CD14-positive monocyte (primary cell): ENCODE measurements around the gene KCTD14. TPM values are rescaled to one million over a fixed set of nuclear protein-coding genes. Genes with fewer than 3 reads are reported as not detected.

Experiments used
- DNase-seq, 3 donors: peaks; one replicate each; pipeline ENCODE4 v3.0.0-alpha.2; 2011 to 2022
- H2AFZ ChIP-seq: 2 replicates; pipeline ENCODE4 v1.6.0; 2012; ENCODE audit warnings: mild to moderate bottlenecking, low read depth, low read length, inconsistent platforms; ENCODE audit not compliant: insufficient read depth, poor library complexity, severe bottlenecking
- H3K27ac ChIP-seq, 2 donors: 1 replicate in 1 of 2; 2 replicates in 1 of 2; pipeline ENCODE4 v1.5.1; 2012 to 2013; ENCODE audit warnings: low read length in 2 of 2, control low read depth in 1 of 2, inconsistent platforms in 1 of 2, low read depth in 1 of 2, mild to moderate bottlenecking in 1 of 2
- H3K27me3 ChIP-seq, 2 donors: one replicate each; pipeline versions ENCODE4 v1.6.0 to v1.6.1; 2011 to 2013; ENCODE audit warnings: low read length in 2 of 2; ENCODE audit not compliant: control insufficient read depth in 2 of 2, insufficient read depth in 2 of 2
- H3K36me3 ChIP-seq, 2 donors: replicated peaks in 1 of 2; 1 replicate in 1 of 2; 2 replicates in 1 of 2; pipeline versions ENCODE4 v1.5.1 to v1.6.1; 2012 to 2013; ENCODE audit warnings: low read length in 2 of 2, control low read depth in 1 of 2, inconsistent platforms in 1 of 2, mild to moderate bottlenecking in 1 of 2; ENCODE audit not compliant: insufficient read depth in 2 of 2, control insufficient read depth in 1 of 2
- H3K4me1 ChIP-seq, 2 donors: 1 replicate in 1 of 2; 2 replicates in 1 of 2; pipeline versions ENCODE4 v1.5.1 to v1.6.1; 2012 to 2013; ENCODE audit warnings: low read length in 2 of 2, control low read depth in 1 of 2, inconsistent platforms in 1 of 2, mild to moderate bottlenecking in 1 of 2, moderate library complexity in 1 of 2; ENCODE audit not compliant: insufficient read depth in 2 of 2, control insufficient read depth in 1 of 2
- H3K4me2 ChIP-seq: replicated peaks from 2 replicates; pipeline ENCODE3; 2012; ENCODE audit warnings: low read length, moderate library complexity, mild to moderate bottlenecking; ENCODE audit not compliant: poor library complexity, severe bottlenecking; ENCODE audit errors: extremely low read depth
- H3K4me3 ChIP-seq, 3 experiments: fragments of 200-600 bp in 1 of 3; sonication (generic) in 1 of 3; replicated peaks in 1 of 3; 1 replicate in 2 of 3; 2 replicates in 1 of 3; pipeline ENCODE4 v1.5.1; 2011 to 2013; ENCODE audit warnings: low read length in 3 of 3, mild to moderate bottlenecking in 3 of 3, control low read depth in 2 of 3, low read depth in 2 of 3, inconsistent platforms in 1 of 3, moderate library complexity in 1 of 3
- H3K79me2 ChIP-seq: 2 replicates; pipeline ENCODE4 v1.6.0; 2012; ENCODE audit warnings: mild to moderate bottlenecking, control low read depth, inconsistent platforms, low read length, moderate library complexity; ENCODE audit not compliant: insufficient read depth
- H3K9ac ChIP-seq: 2 replicates; pipeline ENCODE4 v1.6.0; 2017; ENCODE audit warnings: low read length, mild to moderate bottlenecking; ENCODE audit not compliant: insufficient read depth, poor library complexity, severe bottlenecking
- H3K9me3 ChIP-seq, 2 donors: replicated peaks in 1 of 2; 1 replicate in 1 of 2; 2 replicates in 1 of 2; pipeline versions ENCODE4 v1.5.1 to v1.6.1; 2012 to 2013; ENCODE audit warnings: low read length in 2 of 2, control low read depth in 1 of 2; ENCODE audit not compliant: control insufficient read depth in 1 of 2, insufficient read depth in 1 of 2
- H4K20me1 ChIP-seq: 2 replicates; pipeline ENCODE4 v1.6.0; 2012; ENCODE audit warnings: mild to moderate bottlenecking, low read length, control low read depth, moderate library complexity; ENCODE audit not compliant: insufficient read depth
- H3K27ac Mint-ChIP-seq, 7 donors: one replicate each; pipeline ENCODE4 v1.8.0; 2020; ENCODE audit warnings: mild to moderate bottlenecking in 7 of 7, mixed read lengths in 7 of 7, moderate library complexity in 6 of 7, inconsistent platforms in 2 of 7
- H3K27me3 Mint-ChIP-seq, 3 donors: one replicate each; pipeline ENCODE4 v1.8.0; 2021 to 2022; ENCODE audit warnings: low read depth in 3 of 3, mild to moderate bottlenecking in 3 of 3, mixed read lengths in 3 of 3, moderate library complexity in 3 of 3, inconsistent platforms in 1 of 3
- H3K36me3 Mint-ChIP-seq, 2 donors: one replicate each; pipeline ENCODE4 v1.8.0; 2020; ENCODE audit warnings: mixed read lengths in 2 of 2, inconsistent platforms in 1 of 2, mild to moderate bottlenecking in 1 of 2
- H3K4me1 Mint-ChIP-seq: one replicate; pipeline ENCODE4 v1.8.0; 2020; ENCODE audit warnings: mild to moderate bottlenecking, mixed read lengths
- H3K4me3 Mint-ChIP-seq, 2 donors: one replicate each; pipeline ENCODE4 v1.8.0; 2020; ENCODE audit warnings: mild to moderate bottlenecking in 2 of 2, mixed read lengths in 2 of 2, moderate library complexity in 1 of 2
- H3K9me3 Mint-ChIP-seq, 7 donors: one replicate each; pipeline ENCODE4 v1.8.0; 2020 to 2022; ENCODE audit warnings: mixed read lengths in 7 of 7, mild to moderate bottlenecking in 6 of 7, moderate library complexity in 6 of 7, inconsistent platforms in 2 of 7
- CTCF ChIP-seq: fragments of 200-600 bp; IDR thresholded peaks from one replicate; pipeline ENCODE4 v1.8.0; 2022; ENCODE audit warnings: antibody characterized with exemption, mild to moderate bottlenecking
- WGBS: methylation state at CpG from one replicate; pipeline ENCODE4 v1.1.5; 2013; ENCODE audit warnings: missing lambda C conversion rate; ENCODE audit not compliant: insufficient coverage; 5-methylcytosine and 5-hydroxymethylcytosine counted together
- intact Hi-C, 2 donors: fragments of 100-400 bp; cut with micrococcal nuclease; formaldehyde crosslinking; loops; one replicate each; pipeline versions ENCODE4 v1.15.0 to v1.15.1; 2023
- polyA plus RNA-seq, 3 donors: library from polyadenylated mRNA; depleted of rRNA in 1 of 3; unstranded in 2 of 3; stranded (reverse) in 1 of 3; fragments of 300-500 nt in 2 of 3; fragments of >200 nt in 1 of 3; fragmentation: Illumina TruSeq in 2 of 3; gene quantifications; 1 replicate in 2 of 3; 2 replicates in 1 of 3; pipeline ENCODE4 v1.2.3, GENCODE V29; 2012 to 2021

KCTD14 gene
- polyA plus RNA-seq, 3 donors: 0.14 to 0.33 (median 0.23) TPM

DNA sequence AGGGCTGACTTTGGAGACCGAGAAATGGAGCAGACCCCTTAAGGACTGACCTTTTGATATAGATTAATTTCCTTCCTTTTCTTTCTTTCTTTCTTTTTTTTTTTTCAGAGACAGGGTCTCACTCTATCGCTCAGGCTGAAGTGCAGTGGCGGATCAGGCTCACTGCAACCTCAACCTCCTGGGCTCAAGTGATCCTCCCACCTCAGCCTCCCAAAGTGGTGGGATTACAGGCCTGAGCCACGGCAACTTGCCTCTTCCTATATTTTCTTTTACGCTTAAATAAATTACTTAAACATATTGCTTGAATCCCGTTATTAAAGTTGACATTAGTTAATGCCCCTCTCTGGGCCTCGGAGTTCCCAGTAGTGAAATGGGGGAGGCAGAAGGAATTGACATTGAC, 350 bp upstream of the KCTD14 start:
- H3K36me3 ChIP-seq: no peaks in the 10 kb centered on the region
- Mint-ChIP-seq H3K4me1 (peaks cover 9% of the 10 kb centered on the region), H3K4me3 (peak overlapping the region in 1 of 2 donors; percentile 95), H3K36me3 (no peaks in the 10 kb centered on the region), H3K27me3 (peaks cover 11 to 30% (median 23%) of the 10 kb centered on the region in 3 donors), H3K27ac (no peak overlapping the region), H3K9me3 (peaks cover 0 to 5% (median 0%) of the 10 kb centered on the region in 7 donors)
- no peaks in the 10 kb centered on the region for H4K20me1 ChIP-seq
- H3K79me2 ChIP-seq: no peaks in the 10 kb centered on the region
- peak overlapping the region; percentile 32 for H3K9ac ChIP-seq
- H3K4me3 ChIP-seq: peak overlapping the region in 1 of 3 experiments; percentile 52
- H2AFZ ChIP-seq: peak overlapping the region; percentile 61
- H3K27ac ChIP-seq: no peak overlapping the region
- no peak for DNase-seq
- intact Hi-C loops: no loop called here
- WGBS: no CpG with 5 or more reads among the region's 7 CpGs
- no peaks in the 10 kb centered on the region for H3K9me3 ChIP-seq
- H3K4me1 ChIP-seq: peaks cover 4 to 6% of the 10 kb centered on the region in 2 donors
- H3K27me3 ChIP-seq: peaks cover 2 to 15% of the 10 kb centered on the region in 2 donors
- no peak for TF ChIP-seq CTCF
- peak overlapping the region; percentile 60 for H3K4me2 ChIP-seq

GRCh38 chr11:78021611-78022010, 1.5 kb downstream of the KCTD14 start:
- H3K27me3 Mint-ChIP-seq: peaks cover 11 to 28% (median 23%) of the 10 kb centered on the region in 3 donors
- Histone ChIP-seq H3K27me3 (peaks cover 2 to 15% of the 10 kb centered on the region in 2 donors), H3K9me3 (no peaks in the 10 kb centered on the region), H3K79me2 (no peaks in the 10 kb centered on the region), H4K20me1 (no peaks in the 10 kb centered on the region), H3K4me3 (no peak overlapping the region), H3K4me2 (no peak overlapping the region), H3K27ac (no peak overlapping the region), H2AFZ (no peak overlapping the region), H3K36me3 (no peaks in the 10 kb centered on the region), H3K9ac (no peak overlapping the region), H3K4me1 (peaks cover 4 to 6% of the 10 kb centered on the region in 2 donors)
- H3K4me3 Mint-ChIP-seq: no peak overlapping the region
- H3K36me3 Mint-ChIP-seq: no peaks in the 10 kb centered on the region
- TF ChIP-seq CTCF: no peak
- DNase-seq: no peak
- H3K27ac Mint-ChIP-seq: peak overlapping the region in 1 of 7 donors; percentile 50
- H3K9me3 Mint-ChIP-seq: peaks cover 0 to 2% (median 0%) of the 10 kb centered on the region in 7 donors
- H3K4me1 Mint-ChIP-seq: peaks cover 9% of the 10 kb centered on the region
- intact Hi-C loops: no loop called here
- WGBS: 88% methylated on average over 6 of the region's 6 CpGs
